HepG2 (cell line): Measurements from ENCODE around the gene WDR31. TPM values are rescaled to one million over a fixed set of nuclear protein-coding genes. Genes with fewer than 3 reads are reported as not detected.

Source experiments
- ASH2L ChIP-seq: fragments of 300-600, 200-600 bp; sonication (generic); IDR thresholded peaks from 2 replicates; pipeline ENCODE4 v1.7.0; 2017; ENCODE audit warnings: low read depth, mild to moderate bottlenecking, moderate library complexity, mixed read lengths, low read length; ENCODE audit not compliant: insufficient read length
- CEBPB ChIP-seq: IDR thresholded peaks from 2 replicates; pipeline ENCODE4 v1.6.1; 2011; ENCODE audit warnings: low read depth, low read length, improper control_type of control experiment, borderline replicate concordance
- EED ChIP-seq: sonication (generic); formaldehyde crosslinking; IDR thresholded peaks from 2 replicates; pipeline ENCODE4 v1.5.0; 2020; ENCODE audit warnings: mild to moderate bottlenecking, missing genetic modification reagents
- EP300 ChIP-seq, 3 experiments: sonication (generic) in 1 of 3; formaldehyde crosslinking in 1 of 3; IDR thresholded peaks; 2 replicates each; pipeline versions ENCODE4 v1.5.1 to v1.6.1; 2011 to 2020; ENCODE audit warnings: low read depth in 2 of 3, low read length in 2 of 3, borderline replicate concordance in 1 of 3, improper control_type of control experiment in 1 of 3, mild to moderate bottlenecking in 1 of 3, missing genetic modification reagents in 1 of 3, moderate library complexity in 1 of 3
- HNF4G ChIP-seq, 2 experiments: sonication (generic) in 1 of 2; formaldehyde crosslinking in 1 of 2; IDR thresholded peaks; 2 replicates each; pipeline versions ENCODE4 v1.4.0 to v1.6.1; 2011 to 2020; ENCODE audit warnings: borderline replicate concordance in 2 of 2, low read depth in 2 of 2, mild to moderate bottlenecking in 2 of 2, low read length in 1 of 2, missing genetic modification reagents in 1 of 2, moderate library complexity in 1 of 2
- JDP2 ChIP-seq: sonication (generic); formaldehyde crosslinking; IDR thresholded peaks from 2 replicates; pipeline ENCODE4 v1.8.1; 2022; ENCODE audit warnings: missing genetic modification reagents, borderline replicate concordance
- KDM4B ChIP-seq: sonication (generic); formaldehyde crosslinking; IDR thresholded peaks from 2 replicates; pipeline ENCODE4 v1.4.0; 2020; ENCODE audit warnings: missing genetic modification reagents
- NCOA1 ChIP-seq: sonication (generic); formaldehyde crosslinking; IDR thresholded peaks from 2 replicates; pipeline ENCODE4 v1.9.0; 2021; ENCODE audit warnings: missing genetic modification reagents
- NFE2 ChIP-seq: sonication (generic); formaldehyde crosslinking; IDR thresholded peaks from 2 replicates; pipeline ENCODE4 v1.4.0; 2020; ENCODE audit warnings: missing genetic modification reagents
- RXRB ChIP-seq: IDR thresholded peaks from 2 replicates; pipeline ENCODE4 v1.6.1; 2016; ENCODE audit warnings: borderline replicate concordance, missing genetic modification reagents, missing compliant biosample characterization
- SOX5 ChIP-seq: IDR thresholded peaks from 2 replicates; pipeline ENCODE4 v1.6.1; 2016; ENCODE audit warnings: borderline replicate concordance
- TEAD3 ChIP-seq: optimal IDR thresholded peaks from 2 replicates; pipeline ENCODE3; 2016; ENCODE audit warnings: borderline replicate concordance
- ZBTB38 ChIP-seq: sonication (generic); formaldehyde crosslinking; IDR thresholded peaks from 2 replicates; pipeline ENCODE4 v1.5.1; 2020; ENCODE audit warnings: mild to moderate bottlenecking, missing genetic modification reagents
- ZFP90 ChIP-seq: sonication (generic); formaldehyde crosslinking; IDR thresholded peaks from 2 replicates; pipeline ENCODE4 v1.8.0; 2022; ENCODE audit warnings: missing genetic modification reagents, mild to moderate bottlenecking, inconsistent platforms, borderline replicate concordance
- ZNF292 ChIP-seq: sonication (generic); formaldehyde crosslinking; IDR thresholded peaks from 2 replicates; pipeline ENCODE4 v1.8.1; 2022; ENCODE audit warnings: mild to moderate bottlenecking, low read depth, missing genetic modification reagents, borderline replicate concordance
- ZNF3 ChIP-seq: IDR thresholded peaks from 2 replicates; pipeline ENCODE4 v1.7.0; 2017; ENCODE audit warnings: inconsistent platforms
- ZNF331 ChIP-seq: sonication (generic); formaldehyde crosslinking; IDR thresholded peaks from 2 replicates; pipeline ENCODE4 v1.4.0; 2020; ENCODE audit warnings: missing genetic modification reagents
- ZNF713 ChIP-seq: sonication (generic); formaldehyde crosslinking; IDR thresholded peaks from 2 replicates; pipeline ENCODE4 v1.4.0; 2020; ENCODE audit warnings: mild to moderate bottlenecking, missing genetic modification reagents
- ZNF781 ChIP-seq: sonication (generic); formaldehyde crosslinking; IDR thresholded peaks from 2 replicates; pipeline ENCODE4 v1.5.1; 2020; ENCODE audit warnings: borderline replicate concordance, mild to moderate bottlenecking, missing genetic modification reagents; ENCODE audit errors: not compliant biosample characterization
- polyA plus RNA-seq, 8 experiments: library from polyadenylated mRNA; depleted of rRNA in 3 of 8; stranded (reverse) in 7 of 8; unstranded in 1 of 8; fragments of >200 nt; fragmentation: Illumina TruSeq in 4 of 8; extraction: Trizol in 4 of 8; gene quantifications; 2 replicates each; pipeline versions ENCODE4 v1.2.1 to v1.2.3, GENCODE V29; 2011 to 2016; ENCODE audit warnings: low read depth in 4 of 8, missing spikeins in 1 of 8, mixed read lengths in 1 of 8; ENCODE audit not compliant: insufficient read depth in 1 of 8
- total RNA-seq, 5 experiments: library from RNA; depleted of rRNA; stranded (reverse); fragments of >200 nt; fragmentation: Illumina TruSeq; extraction: Trizol; gene quantifications; 2 replicates each; pipeline ENCODE4 v1.2.3, GENCODE V29; 2016; ENCODE audit warnings: low read depth in 1 of 5
- TF ChIP-seq, protein P1 (sequence below): sonication (generic); formaldehyde crosslinking; IDR thresholded peaks from 2 replicates; pipeline ENCODE4 v1.5.0; 2020; ENCODE audit warnings: missing genetic modification reagents
- TF ChIP-seq, protein P2 (sequence below): sonication (generic); formaldehyde crosslinking; IDR thresholded peaks from 2 replicates; pipeline ENCODE4 v1.4.0; 2020; ENCODE audit warnings: mild to moderate bottlenecking, missing genetic modification reagents
- TF ChIP-seq, protein P3 (sequence below): sonication (generic); formaldehyde crosslinking; conservative IDR thresholded peaks from 2 replicates; pipeline ENCODE4 v1.4.0; 2020; ENCODE audit warnings: missing genetic modification reagents
- TF ChIP-seq, protein P4 (sequence below): sonication (generic); formaldehyde crosslinking; IDR thresholded peaks from 2 replicates; pipeline ENCODE4 v1.8.1; 2023; ENCODE audit warnings: missing genetic modification reagents, mild to moderate bottlenecking, borderline replicate concordance
- TF ChIP-seq, protein P5 (sequence below): sonication (generic); formaldehyde crosslinking; IDR thresholded peaks from 2 replicates; pipeline ENCODE4 v1.5.0; 2020; ENCODE audit warnings: missing genetic modification reagents

WDR31 gene
- total and polyA plus RNA-seq, 2 of the 13 experiments (the other 11 are each of a cell fraction or from before 2014, with no cell fraction given), result 0.33 to 1.7 TPM

DNA sequence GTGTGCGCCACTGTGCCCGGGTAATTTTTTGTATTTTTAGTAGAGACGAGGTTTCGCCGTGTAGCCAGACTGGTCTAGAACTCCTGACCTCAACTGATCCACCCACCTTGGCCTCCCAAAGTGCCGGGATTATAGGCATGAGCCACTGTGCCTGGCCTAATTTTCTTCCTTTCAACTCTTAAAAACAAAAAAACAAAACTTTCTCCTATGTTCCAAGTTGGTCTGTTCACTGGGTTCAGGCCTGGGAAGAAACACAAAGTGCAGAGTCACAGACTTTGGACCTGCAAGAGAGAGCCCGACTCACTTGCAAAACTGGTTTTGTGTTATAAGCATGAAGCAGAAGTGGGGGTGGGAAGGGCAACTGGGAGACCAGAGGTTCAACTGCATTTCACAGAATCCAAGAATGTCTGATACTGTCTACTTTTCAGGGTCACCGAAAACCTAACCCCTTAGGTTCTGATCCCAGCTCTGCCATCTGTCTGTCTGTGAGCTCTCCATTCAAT lies 41.9 kb upstream of the WDR31 start (continued):
- TF ChIP-seq, protein P1, sequence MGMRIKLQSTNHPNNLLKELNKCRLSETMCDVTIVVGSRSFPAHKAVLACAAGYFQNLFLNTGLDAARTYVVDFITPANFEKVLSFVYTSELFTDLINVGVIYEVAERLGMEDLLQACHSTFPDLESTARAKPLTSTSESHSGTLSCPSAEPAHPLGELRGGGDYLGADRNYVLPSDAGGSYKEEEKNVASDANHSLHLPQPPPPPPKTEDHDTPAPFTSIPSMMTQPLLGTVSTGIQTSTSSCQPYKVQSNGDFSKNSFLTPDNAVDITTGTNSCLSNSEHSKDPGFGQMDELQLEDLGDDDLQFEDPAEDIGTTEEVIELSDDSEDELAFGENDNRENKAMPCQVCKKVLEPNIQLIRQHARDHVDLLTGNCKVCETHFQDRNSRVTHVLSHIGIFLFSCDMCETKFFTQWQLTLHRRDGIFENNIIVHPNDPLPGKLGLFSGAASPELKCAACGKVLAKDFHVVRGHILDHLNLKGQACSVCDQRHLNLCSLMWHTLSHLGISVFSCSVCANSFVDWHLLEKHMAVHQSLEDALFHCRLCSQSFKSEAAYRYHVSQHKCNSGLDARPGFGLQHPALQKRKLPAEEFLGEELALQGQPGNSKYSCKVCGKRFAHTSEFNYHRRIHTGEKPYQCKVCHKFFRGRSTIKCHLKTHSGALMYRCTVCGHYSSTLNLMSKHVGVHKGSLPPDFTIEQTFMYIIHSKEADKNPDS, result no peak
- TF ChIP-seq ZBTB38 (CRISPR knock-in tag), result no peak
- peak; percentile 35 to 88; a peak in 3 of 4 replicates for TF ChIP-seq EP300 (IDR thresholded peaks at IDR 0.05; ENCODE audit: low read depth in 2 of 2, low read length in 2 of 2)
- TF ChIP-seq EP300 (CRISPR knock-in tag; IDR thresholded peaks at IDR 0.05; ENCODE audit: borderline replicate concordance), result peak; percentile 57; the same call in 1 of the 2 replicates
- TF ChIP-seq, protein P2, sequence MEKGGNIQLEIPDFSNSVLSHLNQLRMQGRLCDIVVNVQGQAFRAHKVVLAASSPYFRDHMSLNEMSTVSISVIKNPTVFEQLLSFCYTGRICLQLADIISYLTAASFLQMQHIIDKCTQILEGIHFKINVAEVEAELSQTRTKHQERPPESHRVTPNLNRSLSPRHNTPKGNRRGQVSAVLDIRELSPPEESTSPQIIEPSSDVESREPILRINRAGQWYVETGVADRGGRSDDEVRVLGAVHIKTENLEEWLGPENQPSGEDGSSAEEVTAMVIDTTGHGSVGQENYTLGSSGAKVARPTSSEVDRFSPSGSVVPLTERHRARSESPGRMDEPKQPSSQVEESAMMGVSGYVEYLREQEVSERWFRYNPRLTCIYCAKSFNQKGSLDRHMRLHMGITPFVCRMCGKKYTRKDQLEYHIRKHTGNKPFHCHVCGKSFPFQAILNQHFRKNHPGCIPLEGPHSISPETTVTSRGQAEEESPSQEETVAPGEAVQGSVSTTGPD, result no peak
- no peak for TF ChIP-seq NCOA1
- TF ChIP-seq, protein P3, sequence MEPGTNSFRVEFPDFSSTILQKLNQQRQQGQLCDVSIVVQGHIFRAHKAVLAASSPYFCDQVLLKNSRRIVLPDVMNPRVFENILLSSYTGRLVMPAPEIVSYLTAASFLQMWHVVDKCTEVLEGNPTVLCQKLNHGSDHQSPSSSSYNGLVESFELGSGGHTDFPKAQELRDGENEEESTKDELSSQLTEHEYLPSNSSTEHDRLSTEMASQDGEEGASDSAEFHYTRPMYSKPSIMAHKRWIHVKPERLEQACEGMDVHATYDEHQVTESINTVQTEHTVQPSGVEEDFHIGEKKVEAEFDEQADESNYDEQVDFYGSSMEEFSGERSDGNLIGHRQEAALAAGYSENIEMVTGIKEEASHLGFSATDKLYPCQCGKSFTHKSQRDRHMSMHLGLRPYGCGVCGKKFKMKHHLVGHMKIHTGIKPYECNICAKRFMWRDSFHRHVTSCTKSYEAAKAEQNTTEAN (CRISPR knock-in tag), result 0 out of 2 replicates have a peak, but pooled peaks have one; percentile 7
- 0 out of 2 replicates have a peak, but pooled peaks have one; percentile 46 for TF ChIP-seq ZNF292 (CRISPR knock-in tag)
- peak; percentile 42 for TF ChIP-seq ASH2L
- TF ChIP-seq NFE2 (CRISPR knock-in tag), result no peak
- no peak for TF ChIP-seq JDP2 (CRISPR knock-in tag)
- no peak for TF ChIP-seq EED (CRISPR knock-in tag)
- TF ChIP-seq, protein P4, sequence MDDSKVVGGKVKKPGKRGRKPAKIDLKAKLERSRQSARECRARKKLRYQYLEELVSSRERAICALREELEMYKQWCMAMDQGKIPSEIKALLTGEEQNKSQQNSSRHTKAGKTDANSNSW (CRISPR knock-in tag), result no peak
- peak; percentile 55; the same call in 1 of the 2 replicates for TF ChIP-seq CEBPB
- no peak for TF ChIP-seq ZNF781
- peak; percentile 95 for TF ChIP-seq HNF4G (IDR thresholded peaks at IDR 0.05; ENCODE audit: borderline replicate concordance, low read depth, low read length)
- TF ChIP-seq HNF4G (CRISPR knock-in tag; IDR thresholded peaks at IDR 0.05; ENCODE audit: borderline replicate concordance, low read depth), result peak; percentile 91; the same call in 1 of the 2 replicates
- peak; percentile 75 for TF ChIP-seq RXRB
- TF ChIP-seq, protein P5, sequence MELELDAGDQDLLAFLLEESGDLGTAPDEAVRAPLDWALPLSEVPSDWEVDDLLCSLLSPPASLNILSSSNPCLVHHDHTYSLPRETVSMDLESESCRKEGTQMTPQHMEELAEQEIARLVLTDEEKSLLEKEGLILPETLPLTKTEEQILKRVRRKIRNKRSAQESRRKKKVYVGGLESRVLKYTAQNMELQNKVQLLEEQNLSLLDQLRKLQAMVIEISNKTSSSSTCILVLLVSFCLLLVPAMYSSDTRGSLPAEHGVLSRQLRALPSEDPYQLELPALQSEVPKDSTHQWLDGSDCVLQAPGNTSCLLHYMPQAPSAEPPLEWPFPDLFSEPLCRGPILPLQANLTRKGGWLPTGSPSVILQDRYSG (CRISPR knock-in tag), result no peak
- TF ChIP-seq ZFP90 (CRISPR knock-in tag), result no peak
- TF ChIP-seq TEAD3 (CRISPR knock-in tag), result peak; percentile 73
- no peak for TF ChIP-seq ZNF3 (CRISPR knock-in tag)
- TF ChIP-seq KDM4B, result 0 out of 2 replicates have a peak, but pooled peaks have one; percentile 21
- TF ChIP-seq ZNF331 (CRISPR knock-in tag), result peak; percentile 93
- peak; percentile 69; the same call in 1 of the 2 replicates for TF ChIP-seq SOX5
- no peak for TF ChIP-seq ZNF713 (CRISPR knock-in tag)
